B cell (primary cell): ENCODE results near the gene MEX3A. TPM values are rescaled to one million over a fixed set of nuclear protein-coding genes. Genes with fewer than 3 reads are reported as not detected.

ENCODE experiments used
- ATAC-seq: fragments of 200-7000 bp; cut with Tn5 transposase; one replicate; pipeline ENCODE4 v1.10.0; 2021; ENCODE audit warnings: low read depth, mild to moderate bottlenecking, moderate number of reproducible peaks, moderate library complexity
- CTCF ChIA-PET: fragments of 350-600 bp; sonication (Branson Sonifier 250); formaldehyde crosslinking; loops from one replicate; lab custom pipeline; 2021; ENCODE audit warnings: antibody characterized with exemption, inconsistent platforms; lab: Charles Lee
- POLR2A ChIA-PET: fragments of 350-600 bp; sonication (Branson Sonifier 250); formaldehyde crosslinking; loops from one replicate; lab custom pipeline; 2021; ENCODE audit warnings: antibody characterized with exemption; lab: Charles Lee
- DNase-seq: peaks from one replicate; pipeline ENCODE4 v3.0.0; 2013
- H2AFZ ChIP-seq: 2 replicates; pipeline ENCODE4 v1.6.1; 2012; ENCODE audit warnings: mild to moderate bottlenecking, low read depth, low read length; ENCODE audit not compliant: insufficient read depth, poor library complexity, severe bottlenecking
- H3K27ac ChIP-seq, 2 donors: 1 replicate in 1 of 2; 2 replicates in 1 of 2; pipeline ENCODE4 v1.5.1; 2012 to 2013; ENCODE audit warnings: low read length in 2 of 2, mild to moderate bottlenecking in 2 of 2, moderate library complexity in 1 of 2
- H3K27me3 ChIP-seq, 4 experiments: fragments of 200-600 bp in 1 of 4; sonication (generic) in 1 of 4; replicated peaks in 1 of 4; 1 replicate in 2 of 4; 2 replicates in 2 of 4; pipeline versions ENCODE4 v1.6.1 to v1.7.0; 2013 to 2016; ENCODE audit warnings: low read length in 3 of 4, mild to moderate bottlenecking in 2 of 4, mixed read lengths in 1 of 4, moderate library complexity in 1 of 4; ENCODE audit not compliant: insufficient read depth in 4 of 4, control insufficient read depth in 3 of 4; ENCODE audit errors: control extremely low read depth in 1 of 4
- H3K36me3 ChIP-seq, 2 experiments: replicated peaks in 1 of 2; 1 replicate in 1 of 2; 2 replicates in 1 of 2; pipeline versions ENCODE4 v1.6.1 to v1.7.1; 2013; ENCODE audit warnings: low read length in 1 of 2; ENCODE audit not compliant: insufficient read depth in 2 of 2, control insufficient read depth in 1 of 2; ENCODE audit errors: control extremely low read depth in 1 of 2, extremely low read depth in 1 of 2
- H3K4me1 ChIP-seq, 2 donors: fragments of 200-600 bp in 1 of 2; sonication (generic) in 1 of 2; 1 replicate in 1 of 2; 2 replicates in 1 of 2; pipeline versions ENCODE4 v1.5.1 to v1.6.1; 2013 to 2017; ENCODE audit warnings: low read length in 2 of 2; ENCODE audit not compliant: control insufficient read depth in 2 of 2, insufficient read depth in 2 of 2
- H3K4me2 ChIP-seq: replicated peaks from 2 replicates; pipeline ENCODE3; 2012; ENCODE audit warnings: mild to moderate bottlenecking, low read depth, low read length; ENCODE audit not compliant: poor library complexity, severe bottlenecking
- H3K4me3 ChIP-seq, 5 experiments: fragments of 200-600 bp in 1 of 5; sonication (generic) in 1 of 5; 1 replicate in 3 of 5; 2 replicates in 2 of 5; pipeline versions ENCODE4 v1.5.1 to v1.7.0; 2011 to 2016; ENCODE audit warnings: low read length in 4 of 5, mild to moderate bottlenecking in 4 of 5, low read depth in 2 of 5, control low read depth in 1 of 5, moderate library complexity in 1 of 5; ENCODE audit not compliant: insufficient read depth in 1 of 5; ENCODE audit errors: control extremely low read depth in 1 of 5, extremely low read depth in 1 of 5
- H3K79me2 ChIP-seq: fragments of 200-600 bp; sonication (generic); one replicate; pipeline ENCODE4 v1.6.0; 2016; ENCODE audit warnings: low read length; ENCODE audit not compliant: control insufficient read depth, insufficient read depth
- H3K9ac ChIP-seq: fragments of 200-600 bp; sonication (generic); 2 replicates; pipeline ENCODE4 v1.6.1; 2017; ENCODE audit warnings: mild to moderate bottlenecking, low read length, moderate library complexity
- H3K9me3 ChIP-seq, 3 donors: one replicate each; pipeline versions ENCODE4 v1.6.1 to v1.7.1; 2013; ENCODE audit warnings: low read length in 2 of 3; ENCODE audit not compliant: control insufficient read depth in 2 of 3, insufficient read depth in 1 of 3; ENCODE audit errors: control extremely low read depth in 1 of 3
- H4K20me1 ChIP-seq: 2 replicates; pipeline ENCODE4 v1.6.0; 2012; ENCODE audit warnings: mild to moderate bottlenecking, low read length; ENCODE audit not compliant: insufficient read depth, control insufficient read depth, poor library complexity, severe bottlenecking
- H3K27ac Mint-ChIP-seq: one replicate; pipeline ENCODE4 v1.8.0; 2021; ENCODE audit warnings: mixed read lengths
- H3K27me3 Mint-ChIP-seq: one replicate; pipeline ENCODE4 v1.8.0; 2021; ENCODE audit warnings: mixed read lengths
- H3K4me1 Mint-ChIP-seq: one replicate; pipeline ENCODE4 v1.8.0; 2021; ENCODE audit warnings: mixed read lengths
- H3K4me3 Mint-ChIP-seq: one replicate; pipeline ENCODE4 v1.8.0; 2021; ENCODE audit warnings: mixed read lengths
- H3K9me3 Mint-ChIP-seq: one replicate; pipeline ENCODE4 v1.8.0; 2022; ENCODE audit warnings: mixed read lengths; ENCODE audit not compliant: insufficient read depth
- EZH2 ChIP-seq: IDR thresholded peaks from 2 replicates; pipeline ENCODE4 v1.6.1; 2012; ENCODE audit warnings: borderline replicate concordance, low read depth, mild to moderate bottlenecking, moderate library complexity, low read length; ENCODE audit not compliant: insufficient read depth, poor library complexity, severe bottlenecking
- WGBS: methylation state at CpG from one replicate; pipeline ENCODE4 v1.1.5; 2013; ENCODE audit warnings: missing lambda C conversion rate; ENCODE audit not compliant: insufficient coverage; 5-methylcytosine and 5-hydroxymethylcytosine counted together
- intact Hi-C: fragments of 100-400 bp; cut with micrococcal nuclease; formaldehyde crosslinking; loops from one replicate; pipeline ENCODE4 v1.10.0; 2022
- polyA plus RNA-seq: library from polyadenylated mRNA; depleted of rRNA; stranded (reverse); fragments of >200 nt; gene quantifications from 2 replicates; pipeline ENCODE4 v1.2.3, GENCODE V29; 2012
- total RNA-seq, 2 donors: library from RNA; stranded (reverse); fragments of 120-200 nt in 1 of 2; gene quantifications; 1 replicate in 1 of 2; 2 replicates in 1 of 2; pipeline versions ENCODE4 v1.2.3 to v1.2.4, GENCODE V29; 2013 to 2022
- TF ChIP-seq, protein P1 (sequence below): fragments of 200-600 bp; IDR thresholded peaks from one replicate; pipeline ENCODE4 v1.8.0; 2022; ENCODE audit warnings: antibody characterized with exemption, mild to moderate bottlenecking

MEX3A gene
- total and polyA plus RNA-seq, 2 donors (not counting 1 experiment from before 2014, with no cell fraction given), result 0.27 to 1.1 TPM

- ChIA-PET POLR2A (no interaction called here), CTCF (no interaction called here)
These were observed 1.9 kb downstream of the MEX3A start for GRCh38 chr1:156080241-156080862.

DNA sequence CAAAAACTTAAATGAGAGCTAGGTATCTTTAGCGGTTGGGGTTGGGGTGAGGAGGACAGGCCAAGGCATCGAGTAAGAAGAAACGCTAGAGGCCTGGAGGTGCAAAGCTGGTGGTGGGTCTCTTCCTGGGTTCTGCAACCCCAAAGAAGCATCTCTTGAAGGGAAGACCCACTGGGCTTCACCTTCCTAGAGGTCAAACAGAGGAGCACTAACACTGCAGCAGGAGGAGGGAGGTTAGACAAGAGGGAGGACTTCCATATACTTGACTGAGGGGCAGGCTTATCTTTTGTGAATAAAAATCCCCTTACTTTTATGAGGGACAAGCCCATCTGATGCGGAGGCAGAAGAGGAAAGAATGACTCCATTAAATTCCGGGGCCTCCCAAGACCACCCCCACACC, 2.5 kb downstream of the MEX3A start:
- H3K27ac ChIP-seq, result no peak overlapping the region
- DNase-seq (no peak), ATAC-seq (no peak)
- H3K9me3 Mint-ChIP-seq, result no peaks in the 10 kb centered on the region
- 100% methylated on average over 5 of the region's 5 CpGs for WGBS
- H3K27me3 Mint-ChIP-seq, result peaks cover 6% of the 10 kb centered on the region
- ChIA-PET CTCF (no interaction called here), POLR2A (no interaction called here)
- no peak overlapping the region for H2AFZ ChIP-seq
- no peaks in the 10 kb centered on the region for H3K79me2 ChIP-seq
- H3K4me3 Mint-ChIP-seq, result no peak overlapping the region
- H3K4me1 Mint-ChIP-seq, result peaks cover 42% of the 10 kb centered on the region
- H3K9me3 ChIP-seq, result peaks cover 0 to 4% (median 0%) of the 10 kb centered on the region in 3 donors
- no peaks in the 10 kb centered on the region for H3K36me3 ChIP-seq
- no peak overlapping the region for H3K9ac ChIP-seq
- peaks cover 22 to 41% of the 10 kb centered on the region in 2 donors for H3K4me1 ChIP-seq
- no peak overlapping the region for H3K4me2 ChIP-seq
- TF ChIP-seq EZH2, result no peak
- TF ChIP-seq, protein P1, sequence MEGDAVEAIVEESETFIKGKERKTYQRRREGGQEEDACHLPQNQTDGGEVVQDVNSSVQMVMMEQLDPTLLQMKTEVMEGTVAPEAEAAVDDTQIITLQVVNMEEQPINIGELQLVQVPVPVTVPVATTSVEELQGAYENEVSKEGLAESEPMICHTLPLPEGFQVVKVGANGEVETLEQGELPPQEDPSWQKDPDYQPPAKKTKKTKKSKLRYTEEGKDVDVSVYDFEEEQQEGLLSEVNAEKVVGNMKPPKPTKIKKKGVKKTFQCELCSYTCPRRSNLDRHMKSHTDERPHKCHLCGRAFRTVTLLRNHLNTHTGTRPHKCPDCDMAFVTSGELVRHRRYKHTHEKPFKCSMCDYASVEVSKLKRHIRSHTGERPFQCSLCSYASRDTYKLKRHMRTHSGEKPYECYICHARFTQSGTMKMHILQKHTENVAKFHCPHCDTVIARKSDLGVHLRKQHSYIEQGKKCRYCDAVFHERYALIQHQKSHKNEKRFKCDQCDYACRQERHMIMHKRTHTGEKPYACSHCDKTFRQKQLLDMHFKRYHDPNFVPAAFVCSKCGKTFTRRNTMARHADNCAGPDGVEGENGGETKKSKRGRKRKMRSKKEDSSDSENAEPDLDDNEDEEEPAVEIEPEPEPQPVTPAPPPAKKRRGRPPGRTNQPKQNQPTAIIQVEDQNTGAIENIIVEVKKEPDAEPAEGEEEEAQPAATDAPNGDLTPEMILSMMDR, result no peak
- intact Hi-C loops, result no loop called here
- no peaks in the 10 kb centered on the region for H4K20me1 ChIP-seq
- no peak overlapping the region for H3K27ac Mint-ChIP-seq
- no peak overlapping the region for H3K4me3 ChIP-seq
- H3K27me3 ChIP-seq, result peaks cover 0 to 30% (median 15%) of the 10 kb centered on the region in 4 experiments

More at GRCh38 chr1:156080241-156080862, 1.9 kb downstream of the MEX3A start:
- Mint-ChIP-seq H3K27me3 (peaks cover 6% of the 10 kb centered on the region), H3K4me3 (peak overlapping the region; percentile 75), H3K4me1 (peaks cover 39% of the 10 kb centered on the region), H3K27ac (no peak overlapping the region), H3K9me3 (no peaks in the 10 kb centered on the region)
- peaks cover 22 to 35% of the 10 kb centered on the region in 2 donors for H3K4me1 ChIP-seq
- H3K79me2 ChIP-seq, result no peaks in the 10 kb centered on the region
- intact Hi-C loops, result no loop called here
- ATAC-seq (no peak), DNase-seq (no peak)
- no peaks in the 10 kb centered on the region for H4K20me1 ChIP-seq
- H3K36me3 ChIP-seq, result no peaks in the 10 kb centered on the region
- H3K4me3 ChIP-seq, result no peak overlapping the region
- H3K4me2 ChIP-seq, result no peak overlapping the region
- H3K9me3 ChIP-seq, result peaks cover 0 to 4% (median 0%) of the 10 kb centered on the region in 3 donors
- TF ChIP-seq, protein P1, result no peak
- no peak for TF ChIP-seq EZH2
- H3K9ac ChIP-seq, result no peak overlapping the region
- WGBS, result 90% methylated on average over 4 of the region's 8 CpGs
- peaks cover 0 to 36% (median 18%) of the 10 kb centered on the region in 4 experiments for H3K27me3 ChIP-seq
- H2AFZ ChIP-seq, result no peak overlapping the region
- no peak overlapping the region for H3K27ac ChIP-seq
